ENCODE results near the gene STMND1.
A peak's percentile ranks its signal among the peaks of the same experiment; 100 is the strongest.

STMND1 gene

GRCh38 chr6:17165383-17165782 is 63.5 kb downstream of the STMND1 start:
- DNase-seq, result no peak

- DNase-seq, result peak; percentile 56
These were observed 65.6 kb downstream of the STMND1 start for GRCh38 chr6:17167327-17167979.

DNA sequence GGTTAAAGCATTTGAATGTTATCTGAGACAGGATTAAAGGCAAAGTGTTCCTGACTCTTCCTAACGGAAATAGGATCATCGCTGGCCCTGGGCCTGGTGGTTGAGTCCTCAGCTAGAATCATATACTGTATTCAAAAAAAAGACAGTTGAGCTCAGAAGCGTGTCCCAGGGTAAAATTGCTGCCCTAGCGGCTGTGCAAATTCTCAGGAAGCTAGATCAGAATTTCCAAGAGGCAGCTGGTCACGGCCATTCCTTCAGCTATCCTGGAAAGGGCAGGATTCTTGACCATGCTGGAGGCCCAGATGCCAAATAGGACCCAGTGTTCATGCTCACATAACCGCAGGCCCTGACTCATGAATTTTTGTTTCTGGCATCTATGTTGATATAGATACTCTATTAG is 67.4 kb downstream of the STMND1 start:
- no peak for DNase-seq

DNA sequence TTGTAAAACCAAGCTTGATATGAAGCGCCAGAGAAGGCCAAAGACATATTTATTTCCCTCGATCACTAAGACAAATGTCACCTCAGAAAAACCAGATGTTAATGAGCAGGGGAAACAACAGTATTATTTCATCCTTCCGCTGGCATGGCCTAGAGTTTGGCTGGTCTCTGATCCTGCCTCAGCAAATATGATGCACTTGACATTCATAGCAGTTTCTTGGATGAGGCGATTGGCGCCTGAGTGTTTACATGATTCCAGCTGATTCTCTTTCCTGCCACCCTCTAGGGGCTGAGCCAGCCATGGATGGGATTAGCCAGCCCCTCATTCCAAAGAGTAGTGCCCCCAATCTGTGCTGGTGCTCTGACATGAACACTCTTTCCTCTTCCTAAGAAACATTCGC is 67.9 kb downstream of the STMND1 start:
- no peak for DNase-seq

DNA sequence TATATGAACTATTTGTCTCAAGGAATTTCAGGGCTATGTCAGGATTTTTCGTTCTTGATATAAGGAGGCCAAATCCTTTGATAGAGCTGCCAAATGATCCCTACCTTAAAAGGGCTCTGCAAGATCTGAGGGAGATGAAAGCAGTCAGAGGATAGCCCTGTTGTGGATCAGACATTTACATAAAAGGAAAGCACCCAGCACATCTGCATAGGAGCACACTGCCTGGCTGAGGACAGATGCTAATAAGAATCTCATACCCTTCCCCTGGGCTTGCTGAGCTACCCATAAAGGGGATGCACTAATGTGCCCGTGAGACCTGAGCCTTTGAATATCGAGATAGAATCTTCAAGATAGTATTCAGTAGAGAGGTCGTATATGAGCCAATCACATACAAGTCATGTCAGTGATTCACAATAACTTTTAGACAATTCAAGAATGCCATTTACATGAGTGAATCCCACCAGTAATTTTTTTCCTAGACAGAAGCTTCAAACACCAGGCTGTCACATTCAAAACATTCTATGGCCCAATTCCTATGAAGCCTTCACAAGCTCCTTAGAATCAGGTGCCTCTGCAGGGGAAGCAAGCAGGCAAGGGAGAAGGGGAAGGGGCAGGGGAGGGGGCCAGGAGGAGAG is 71.1 kb downstream of the STMND1 start:
- no peak for DNase-seq

DNA sequence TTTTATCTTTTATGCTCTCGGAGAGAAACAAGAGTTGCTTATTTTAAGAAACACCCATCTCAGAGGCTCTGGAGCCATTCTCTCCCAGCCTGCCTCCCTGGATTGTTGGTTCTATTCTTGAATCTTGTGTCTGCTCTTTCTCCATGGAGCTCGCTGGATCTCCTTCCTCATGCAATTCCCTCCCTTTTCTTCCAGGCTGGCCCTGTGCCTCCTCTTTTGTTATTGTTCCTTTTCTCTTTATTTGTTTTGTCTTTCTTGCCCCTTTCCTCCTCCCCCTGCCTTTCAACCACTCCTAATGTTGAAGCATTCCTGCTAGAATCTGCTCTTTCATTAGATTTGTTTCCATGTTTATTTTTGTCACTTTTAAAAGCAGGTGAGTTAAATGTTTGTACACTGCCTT is 76.5 kb downstream of the STMND1 start:
- DNase-seq, result no peak

DNA sequence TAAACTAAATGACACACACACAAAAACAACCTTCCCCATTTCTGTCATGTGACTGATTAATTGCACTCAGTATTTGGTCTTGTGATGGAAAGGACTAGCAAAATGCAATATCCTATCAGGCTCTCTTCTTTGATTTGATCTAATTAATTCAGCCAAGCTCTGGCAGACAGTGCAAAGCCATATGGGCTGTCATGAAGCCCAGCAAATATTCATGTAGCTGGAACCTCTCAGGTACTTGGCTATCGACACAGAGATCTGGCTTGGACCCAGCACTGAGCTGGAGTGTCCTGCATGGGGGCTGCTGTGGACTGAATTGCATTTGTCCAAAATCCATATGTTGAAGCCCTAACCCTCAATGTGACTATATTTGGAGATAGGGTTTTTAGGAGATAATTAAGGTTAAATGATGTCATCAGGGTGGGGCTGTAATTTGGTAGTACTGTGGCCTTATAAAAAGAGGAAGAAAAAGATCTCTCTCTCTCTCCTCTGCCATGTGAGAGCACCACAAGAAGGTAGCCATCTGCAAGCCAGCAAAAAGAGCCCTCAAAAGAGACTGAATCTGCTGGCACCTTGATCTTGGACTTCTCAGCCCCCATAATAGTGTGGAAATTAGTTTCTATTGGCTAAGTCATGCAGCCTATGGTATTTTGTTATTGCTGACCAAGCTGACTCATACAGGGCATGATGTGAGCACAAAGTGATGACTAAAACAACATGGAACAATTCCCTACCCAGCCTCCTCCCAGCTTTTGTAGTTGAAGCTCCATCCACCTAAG is 77.1 kb downstream of the STMND1 start:
- DNase-seq, result peak; percentile 31

DNA sequence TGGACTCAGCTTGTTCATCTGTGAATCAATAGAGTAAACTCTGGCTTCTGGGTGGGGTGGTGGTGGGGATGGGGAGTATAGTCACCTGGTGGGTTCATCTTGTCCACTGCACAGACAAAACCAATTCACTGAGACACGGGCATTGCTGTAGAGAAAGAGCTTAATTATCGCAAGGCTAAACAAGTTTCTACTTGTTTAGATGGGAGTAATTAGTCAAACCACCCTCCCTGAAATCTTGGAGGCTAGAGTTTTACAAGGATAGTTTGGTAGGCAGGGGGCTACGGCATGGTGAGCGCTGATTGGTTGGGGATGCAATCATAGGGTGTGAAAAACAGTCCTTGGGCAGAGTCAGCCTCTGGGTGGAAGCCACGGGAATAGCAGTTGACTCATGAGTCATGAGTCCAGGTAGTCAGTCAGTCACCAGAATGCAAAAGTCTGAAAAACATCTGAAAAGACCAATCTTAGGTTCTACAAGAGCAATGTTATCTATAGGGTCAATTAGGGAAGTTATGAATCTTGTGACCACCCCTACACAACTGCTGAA is 77.8 kb downstream of the STMND1 start:
- no peak for DNase-seq

Measured in fibroblast of skin of scalp (primary cell).